Brain microvascular endothelial cell (primary cell): ENCODE results near the gene MED13L.

Experiments
- DNase-seq: peaks from one replicate; pipeline ENCODE4 v3.0.0-alpha.2; 2020
- H3K27ac ChIP-seq: fragments of 250-450 bp; sonication (Bioruptor Pico); 2 replicates; pipeline ENCODE4 v1.5.1; 2020; ENCODE audit warnings: mild to moderate bottlenecking, moderate library complexity
- H3K27me3 ChIP-seq: fragments of 250-450 bp; sonication (Bioruptor Pico); replicated peaks from 2 replicates; pipeline ENCODE4 v1.5.1; 2020; ENCODE audit warnings: mild to moderate bottlenecking
- H3K36me3 ChIP-seq: fragments of 250-450 bp; sonication (Bioruptor Pico); replicated peaks from 2 replicates; pipeline ENCODE4 v1.5.1; 2020; ENCODE audit warnings: mild to moderate bottlenecking
- H3K4me3 ChIP-seq: 2 replicates; pipeline ENCODE4 v1.5.1; 2011; ENCODE audit warnings: low read depth, mild to moderate bottlenecking, control low read depth, low read length, moderate library complexity
- in situ Hi-C: cut with HindIII; loops from 2 replicates; pipeline ENCODE4 v1.10.0; 2017; ENCODE audit warnings: low sequenced_read_pairs, low pct_ligation_motif_present
- TF ChIP-seq, protein P1 (sequence below): IDR thresholded peaks from 2 replicates; pipeline ENCODE4 v1.5.1; 2011; ENCODE audit warnings: low read depth, mild to moderate bottlenecking, moderate library complexity, low read length, control low read depth, inconsistent platforms; ENCODE audit errors: missing control alignments

The MED13L gene

DNA sequence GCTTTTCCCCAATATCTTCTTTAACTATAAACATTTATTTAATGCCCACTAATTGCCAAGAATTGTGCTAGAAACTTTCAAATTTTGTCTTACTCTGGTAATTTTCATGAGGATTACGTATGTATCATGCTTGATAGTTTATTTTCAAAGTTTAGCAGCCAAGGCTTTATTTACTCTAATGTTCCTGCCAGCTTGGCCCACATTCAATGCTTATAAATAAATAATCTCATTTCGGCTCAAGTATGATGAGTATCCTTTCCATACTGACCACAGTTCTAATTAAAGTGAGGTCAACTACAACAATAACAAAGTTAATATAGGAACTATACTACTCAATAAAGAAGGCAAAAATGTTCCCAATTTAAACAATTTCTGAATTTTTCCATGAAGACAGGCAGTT lies 259.2 kb downstream of the MED13L start:
- TF ChIP-seq, protein P1, sequence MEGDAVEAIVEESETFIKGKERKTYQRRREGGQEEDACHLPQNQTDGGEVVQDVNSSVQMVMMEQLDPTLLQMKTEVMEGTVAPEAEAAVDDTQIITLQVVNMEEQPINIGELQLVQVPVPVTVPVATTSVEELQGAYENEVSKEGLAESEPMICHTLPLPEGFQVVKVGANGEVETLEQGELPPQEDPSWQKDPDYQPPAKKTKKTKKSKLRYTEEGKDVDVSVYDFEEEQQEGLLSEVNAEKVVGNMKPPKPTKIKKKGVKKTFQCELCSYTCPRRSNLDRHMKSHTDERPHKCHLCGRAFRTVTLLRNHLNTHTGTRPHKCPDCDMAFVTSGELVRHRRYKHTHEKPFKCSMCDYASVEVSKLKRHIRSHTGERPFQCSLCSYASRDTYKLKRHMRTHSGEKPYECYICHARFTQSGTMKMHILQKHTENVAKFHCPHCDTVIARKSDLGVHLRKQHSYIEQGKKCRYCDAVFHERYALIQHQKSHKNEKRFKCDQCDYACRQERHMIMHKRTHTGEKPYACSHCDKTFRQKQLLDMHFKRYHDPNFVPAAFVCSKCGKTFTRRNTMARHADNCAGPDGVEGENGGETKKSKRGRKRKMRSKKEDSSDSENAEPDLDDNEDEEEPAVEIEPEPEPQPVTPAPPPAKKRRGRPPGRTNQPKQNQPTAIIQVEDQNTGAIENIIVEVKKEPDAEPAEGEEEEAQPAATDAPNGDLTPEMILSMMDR, result no peak
- no peak for DNase-seq
- H3K36me3 ChIP-seq, result peaks cover 6% of the 10 kb centered on the region
- H3K27me3 ChIP-seq, result no peaks in the 10 kb centered on the region
- H3K4me3 ChIP-seq, result no peak overlapping the region
- H3K27ac ChIP-seq, result no peak overlapping the region
- in situ Hi-C loops, result no loop called here

DNA sequence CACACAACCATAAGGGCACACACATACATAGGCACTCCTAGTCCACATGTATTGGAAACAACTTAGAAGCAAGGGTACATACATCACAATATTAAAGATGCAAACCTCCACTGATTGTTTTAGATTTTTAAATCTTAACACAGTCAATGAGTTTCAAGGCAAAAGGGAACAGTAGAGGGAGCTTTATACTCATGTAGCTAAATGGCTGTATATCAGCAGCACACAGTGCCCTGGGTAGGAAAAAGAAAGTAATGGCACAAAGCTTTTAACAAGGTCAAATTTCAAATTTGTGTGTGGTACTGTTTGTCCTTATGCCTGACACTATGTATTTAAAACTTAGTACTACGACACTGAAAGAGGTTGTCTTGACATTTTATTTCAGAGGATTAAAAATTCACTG lies 262.0 kb downstream of the MED13L start:
- no peak overlapping the region for H3K4me3 ChIP-seq
- TF ChIP-seq, protein P1, result peak; percentile 54
- H3K27me3 ChIP-seq, result no peaks in the 10 kb centered on the region
- peak; percentile 25 for DNase-seq
- H3K27ac ChIP-seq, result no peak overlapping the region
- H3K36me3 ChIP-seq, result peaks cover 18% of the 10 kb centered on the region
- in situ Hi-C loops, result no loop called here

DNA sequence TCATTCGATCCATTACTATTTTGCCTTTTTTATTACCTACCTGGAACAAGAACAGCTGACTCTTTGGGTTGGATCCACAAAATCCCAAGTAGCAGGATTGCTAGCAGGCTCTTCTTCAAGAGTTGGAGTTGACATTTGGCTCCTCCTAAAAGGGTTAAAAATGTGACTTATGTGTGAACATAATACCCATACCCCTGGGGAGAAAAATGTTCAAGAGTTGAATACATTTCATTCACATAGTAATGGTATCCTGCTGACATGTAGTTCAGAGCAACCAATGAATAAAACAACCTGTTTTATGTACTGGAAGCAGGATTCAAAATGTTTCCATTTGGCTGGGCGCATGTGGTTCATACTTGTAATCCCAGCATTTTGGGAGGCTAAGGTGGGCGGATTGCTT lies 264.7 kb downstream of the MED13L start:
- in situ Hi-C loops, result no loop called here
- no peak for DNase-seq
- H3K36me3 ChIP-seq, result peaks cover 24% of the 10 kb centered on the region

DNA sequence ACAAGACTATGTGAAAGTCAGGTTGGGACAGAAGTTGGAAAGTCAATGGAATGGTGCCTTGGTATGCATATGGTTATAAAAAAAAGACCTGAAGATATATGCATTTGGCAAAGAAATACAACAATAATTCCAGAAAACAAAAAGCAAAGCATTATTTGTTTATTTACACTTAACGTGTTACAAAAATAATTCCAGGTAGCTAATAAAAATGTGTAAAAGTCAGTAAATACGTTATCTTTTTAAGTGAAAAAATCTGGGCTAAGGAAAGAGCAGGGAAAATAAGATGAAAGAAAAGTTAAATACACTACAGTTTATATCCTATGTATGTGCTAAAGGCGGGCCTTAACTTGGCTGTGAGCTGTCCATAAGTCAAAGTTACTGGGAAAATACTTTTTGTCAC lies 266.3 kb downstream of the MED13L start:
- in situ Hi-C loops, result no loop called here
- peaks cover 24% of the 10 kb centered on the region for H3K36me3 ChIP-seq
- TF ChIP-seq, protein P1, result no peak
- no peak overlapping the region for H3K27ac ChIP-seq
- no peak overlapping the region for H3K4me3 ChIP-seq
- DNase-seq, result no peak
- H3K27me3 ChIP-seq, result no peaks in the 10 kb centered on the region

More for the DNA sequence above, 264.7 kb downstream of the MED13L start:
- TF ChIP-seq, protein P1, result no peak
- Histone ChIP-seq H3K27ac (no peak overlapping the region), H3K4me3 (no peak overlapping the region), H3K27me3 (no peaks in the 10 kb centered on the region)

DNA sequence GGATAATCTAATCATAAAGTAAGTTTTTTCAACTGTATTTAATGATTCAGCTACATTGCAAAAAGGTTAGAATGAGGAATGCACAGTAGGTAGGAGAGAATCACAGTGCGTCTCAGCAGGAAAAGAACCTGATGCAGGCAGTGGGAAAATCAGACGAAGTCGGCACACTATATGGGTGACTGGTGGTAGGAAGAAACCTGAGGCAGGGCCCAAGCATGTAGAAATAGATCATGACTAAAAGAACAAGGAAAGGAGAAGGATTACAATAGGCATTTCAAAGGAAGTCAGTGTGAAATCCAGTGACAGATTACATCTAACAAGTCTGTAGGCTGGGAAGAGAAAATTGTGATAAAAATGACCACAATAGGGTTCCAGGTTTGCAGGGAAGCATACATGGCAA lies 267.0 kb downstream of the MED13L start:
- Histone ChIP-seq H3K27me3 (no peaks in the 10 kb centered on the region), H3K4me3 (no peak overlapping the region), H3K27ac (no peak overlapping the region), H3K36me3 (peaks cover 29% of the 10 kb centered on the region)
- no peak for DNase-seq
- in situ Hi-C loops, result no loop called here
- TF ChIP-seq, protein P1, result no peak

DNA sequence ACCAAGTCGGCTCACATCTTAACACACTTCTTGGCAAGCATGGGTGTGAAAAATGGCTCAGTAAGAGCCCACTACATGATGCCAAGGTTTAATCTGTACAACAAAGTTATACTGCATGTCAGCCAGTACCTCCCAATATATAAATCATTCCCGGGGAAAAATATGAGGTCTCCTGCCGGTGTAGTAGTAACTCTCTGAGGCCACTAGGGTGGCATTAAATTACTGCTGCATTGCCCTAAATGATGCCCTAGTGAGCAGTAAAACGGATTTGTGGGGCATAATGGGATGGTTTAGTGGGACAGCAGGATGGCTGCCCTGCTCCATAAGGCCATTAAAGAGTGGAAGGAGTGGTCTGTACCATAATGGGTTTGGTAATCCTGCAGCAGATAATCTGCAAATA lies 267.7 kb downstream of the MED13L start:
- H3K36me3 ChIP-seq, result peaks cover 32% of the 10 kb centered on the region

More for the DNA sequence above, 267.7 kb downstream of the MED13L start:
- H3K27ac ChIP-seq, result no peak overlapping the region
- TF ChIP-seq, protein P1, result peak; percentile 64
- H3K27me3 ChIP-seq, result no peaks in the 10 kb centered on the region
- no peak for DNase-seq
- in situ Hi-C loops, result no loop called here
- no peak overlapping the region for H3K4me3 ChIP-seq
